Right renal pelvis (tissue), 4 donors: ENCODE measurements around the gene PCDH9. TPM values are rescaled to one million over a fixed set of nuclear protein-coding genes. Genes with fewer than 3 reads are reported as not detected.

ENCODE experiments used
- DNase-seq, 4 donors: peaks; one replicate each; pipeline ENCODE4 v3.0.0-alpha.2; 2013; ENCODE audit warnings: low read depth in 4 of 4, low spot score in 3 of 4, missing footprints in 1 of 4
- polyA plus RNA-seq, 4 donors: library from polyadenylated mRNA; unstranded; fragments of 120-200 nt; gene quantifications; one replicate each; pipeline ENCODE4 v1.2.1, GENCODE V29; 2013; ENCODE audit not compliant: insufficient read length in 4 of 4

Gene PCDH9
- polyA plus RNA-seq, 4 donors: 12.8 to 16.5 (median 15.0) TPM

DNA sequence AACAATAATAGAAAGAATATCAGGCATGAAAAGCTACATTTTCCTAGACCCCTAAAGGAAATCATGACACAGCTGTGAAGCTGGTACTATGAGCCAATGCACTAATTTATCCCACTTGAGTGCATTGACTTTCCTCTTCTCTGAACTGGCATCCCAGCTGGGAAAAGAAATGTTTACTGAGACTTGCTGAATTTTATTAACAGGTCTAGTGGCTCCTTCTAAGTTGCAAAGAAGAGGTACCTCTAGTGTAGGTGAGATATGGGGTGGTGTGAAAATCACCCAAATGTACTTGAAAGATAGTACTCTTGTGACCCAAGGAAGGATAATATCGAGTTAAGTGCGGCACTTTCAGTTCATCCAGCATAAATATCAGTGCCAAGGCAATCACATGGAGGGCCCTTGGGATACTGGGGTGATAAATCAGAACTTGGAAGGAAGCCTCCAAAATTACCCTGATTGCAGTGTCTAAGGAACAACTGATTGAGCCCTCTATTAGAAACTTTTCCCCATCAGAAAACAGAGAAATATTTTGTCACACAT is 369.2 kb downstream of the PCDH9 start:
- DNase-seq: no peak

DNA sequence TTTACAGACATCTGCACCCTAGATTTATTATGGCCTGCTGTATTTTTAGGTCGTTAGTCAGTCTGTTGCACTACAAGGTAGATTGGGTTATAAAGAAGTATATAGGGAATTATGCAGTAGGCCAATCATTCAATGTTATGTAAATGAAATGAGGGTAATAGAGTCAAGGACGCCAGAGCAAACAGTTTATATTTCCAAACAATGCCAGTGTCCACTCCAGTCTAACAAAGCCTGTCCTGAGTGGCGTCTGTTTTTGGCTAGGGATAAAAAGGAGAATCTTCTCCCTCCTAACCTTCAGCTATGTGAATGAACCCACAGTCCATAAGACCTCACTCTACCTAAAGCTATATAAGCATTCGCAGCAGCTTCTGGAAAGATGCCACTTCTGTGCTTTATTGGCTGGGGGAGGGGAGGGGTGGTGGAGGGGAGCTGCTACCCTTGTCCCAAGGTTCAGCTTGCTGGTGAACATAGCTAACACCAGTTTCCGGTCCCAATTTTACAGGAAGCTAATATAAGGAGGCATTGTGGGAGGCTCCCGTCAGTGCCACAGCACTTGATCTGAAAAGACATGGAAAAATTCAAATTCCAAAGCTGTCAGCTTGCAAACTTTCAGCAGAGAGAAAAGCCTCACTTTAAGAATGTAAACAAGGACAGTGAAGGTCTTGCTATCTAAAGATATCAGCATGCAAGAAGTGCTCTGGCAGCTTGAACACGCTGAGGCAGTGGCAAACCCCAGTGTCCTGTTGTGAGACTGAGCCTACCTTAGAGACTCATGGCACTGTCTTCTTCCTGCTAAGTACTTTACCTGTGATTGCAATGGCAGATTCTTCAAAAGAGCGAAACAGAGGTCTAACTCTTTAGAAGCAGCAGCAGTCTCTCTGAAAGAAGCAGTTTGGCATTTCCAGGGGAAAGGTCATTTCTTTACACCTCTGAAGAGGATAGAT is 369.9 kb downstream of the PCDH9 start:
- DNase-seq: no peak

DNA sequence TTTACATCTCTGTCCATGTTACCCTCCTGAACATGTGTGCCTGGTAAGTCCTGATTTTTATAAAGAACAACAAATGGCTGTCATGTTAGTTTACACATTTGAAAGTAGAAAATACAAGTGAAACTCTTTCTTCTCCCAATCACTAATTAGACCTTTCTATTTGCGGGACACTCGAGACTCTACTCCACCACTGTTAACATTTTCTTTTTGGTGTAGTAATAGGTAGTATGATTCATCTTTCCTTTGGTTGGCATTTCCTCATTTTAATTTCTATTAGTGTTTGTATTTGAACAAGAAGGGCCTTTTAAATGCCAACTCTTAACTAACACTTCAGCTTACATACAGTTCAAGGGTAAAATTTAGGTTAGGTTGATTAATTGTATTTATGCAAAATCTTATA is 371.1 kb downstream of the PCDH9 start:
- no peak for DNase-seq

DNA sequence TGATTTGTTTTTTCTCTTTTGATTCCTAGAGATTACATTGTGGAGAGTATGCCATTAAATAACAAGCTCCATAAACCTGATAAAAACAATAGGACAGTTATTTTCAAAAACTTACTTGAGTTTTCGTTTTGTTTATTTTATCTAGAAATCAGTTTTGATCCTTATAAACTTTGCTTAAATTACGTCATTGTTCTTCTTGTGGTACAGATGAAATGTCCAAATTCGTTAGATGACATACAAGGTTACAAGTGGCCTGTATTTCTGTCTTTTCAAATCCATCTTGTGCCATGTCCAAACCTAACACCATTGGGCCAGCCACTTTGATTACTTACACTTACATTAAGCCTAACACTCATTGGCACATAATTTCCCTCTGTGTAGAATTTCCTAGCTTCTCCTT is 372.0 kb downstream of the PCDH9 start:
- DNase-seq: no peak

DNA sequence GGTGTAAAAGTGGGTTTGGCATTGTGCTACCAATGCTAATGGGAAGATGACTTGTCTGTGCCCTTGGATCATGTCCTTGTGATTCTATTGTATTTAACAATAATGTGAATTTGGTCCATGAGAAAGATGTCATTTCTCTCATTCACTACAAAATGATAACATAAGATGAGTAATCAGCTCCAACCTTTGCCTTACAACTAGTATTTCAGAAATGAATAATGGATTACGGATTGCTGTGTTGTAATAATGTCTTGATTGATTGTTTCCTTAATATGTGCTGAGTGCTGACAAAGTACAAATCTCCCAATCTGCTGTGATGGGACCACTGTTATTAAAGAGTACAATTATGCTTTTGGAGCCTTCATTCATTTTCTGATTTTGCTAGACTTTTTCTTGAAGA is 375.0 kb downstream of the PCDH9 start:
- no peak for DNase-seq

DNA sequence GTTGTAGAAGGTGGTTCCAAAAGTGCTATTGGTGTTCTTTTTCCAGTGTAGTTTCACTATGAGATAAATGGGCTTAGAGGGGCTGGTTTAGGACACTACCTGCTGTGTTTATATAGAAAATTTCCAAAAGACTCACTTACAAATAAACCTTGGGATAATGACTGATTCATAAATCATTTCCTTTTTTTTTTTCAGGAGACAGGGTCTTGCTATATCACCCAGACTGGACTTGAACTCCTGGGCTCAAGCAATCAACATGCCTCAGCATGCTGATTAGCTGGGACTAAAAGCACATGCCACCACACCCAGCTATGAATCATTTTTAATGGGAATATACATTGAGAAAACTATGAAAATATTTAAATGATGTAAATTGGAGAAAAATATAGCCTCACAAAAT is 376.6 kb downstream of the PCDH9 start:
- DNase-seq: no peak

DNA sequence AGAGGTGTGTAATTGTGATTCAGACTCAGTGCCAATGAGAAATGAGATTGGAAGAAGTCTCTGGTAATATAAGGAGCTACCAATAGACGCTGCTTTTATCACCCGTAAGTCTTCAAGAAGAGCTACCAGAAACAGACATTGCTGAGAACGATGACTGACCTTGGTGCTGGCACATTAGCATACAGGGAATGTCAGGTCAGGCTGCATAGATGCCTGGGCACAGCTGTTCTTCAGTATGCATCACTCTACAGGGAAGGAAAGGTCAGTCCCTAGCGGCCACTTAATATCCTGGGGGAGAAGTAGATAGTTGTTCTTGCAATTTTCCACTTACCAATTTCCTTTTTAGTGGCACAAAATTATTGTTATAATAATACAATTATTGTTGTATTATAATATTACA is 380.4 kb downstream of the PCDH9 start:
- no peak for DNase-seq

DNA sequence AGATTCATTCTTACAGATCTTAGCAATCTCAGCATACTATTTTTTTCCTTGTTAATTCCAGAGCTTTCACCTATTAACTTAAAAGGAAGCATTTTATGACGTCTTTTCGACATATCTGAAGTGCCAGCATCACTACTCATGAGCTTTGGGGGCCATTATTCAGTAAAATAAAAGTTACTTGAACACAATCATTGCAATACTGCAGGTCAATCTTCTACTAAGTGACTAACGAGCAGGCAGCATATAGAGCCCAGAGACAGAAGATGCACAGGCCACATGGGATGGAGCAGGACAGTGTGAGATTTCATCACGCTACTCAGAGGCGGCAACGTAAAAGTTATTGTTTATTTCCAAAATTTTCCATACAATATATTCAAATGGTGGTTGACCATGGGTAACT is 382.6 kb downstream of the PCDH9 start:
- DNase-seq: no peak

DNA sequence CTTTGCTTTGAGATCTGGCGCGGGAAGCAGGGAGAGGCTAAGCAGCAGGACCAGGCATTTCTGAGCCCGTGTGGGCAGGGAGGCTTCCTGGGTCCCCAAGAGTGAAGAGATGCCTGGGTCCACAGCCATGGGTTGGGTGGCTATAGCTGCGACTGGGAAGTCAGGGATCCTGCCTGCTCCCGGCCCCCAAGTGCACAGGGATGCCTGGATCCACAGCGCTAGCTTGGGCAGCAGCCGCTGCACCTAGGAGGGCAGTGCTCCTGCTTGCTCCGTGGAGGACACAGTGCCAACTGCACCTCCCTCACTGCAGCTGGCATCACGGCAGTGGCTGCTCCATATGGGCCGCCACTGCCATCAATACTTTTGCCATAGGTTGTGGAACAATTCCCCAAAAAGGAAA is 384.7 kb downstream of the PCDH9 start:
- no peak for DNase-seq

DNA sequence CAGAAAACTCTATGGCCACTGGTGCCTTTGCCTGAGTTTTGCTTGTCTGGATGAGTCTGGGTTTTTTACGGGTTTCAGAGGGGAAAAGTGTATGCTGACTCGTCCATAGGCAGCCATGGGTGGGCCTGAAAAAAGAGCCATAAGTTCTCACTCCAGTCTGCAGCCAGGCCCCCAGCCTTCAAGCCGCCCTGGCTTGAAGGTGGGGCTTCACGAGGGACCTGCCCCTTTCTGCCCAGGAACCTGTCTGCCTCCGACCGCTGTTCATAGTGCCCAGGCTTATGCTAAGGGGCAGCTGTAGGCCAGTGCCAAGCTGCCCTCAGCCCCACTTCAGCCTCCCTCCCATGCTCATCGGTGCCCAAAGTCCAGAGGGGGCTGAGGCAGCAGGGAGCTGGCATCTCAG is 385.2 kb downstream of the PCDH9 start:
- DNase-seq: no peak

DNA sequence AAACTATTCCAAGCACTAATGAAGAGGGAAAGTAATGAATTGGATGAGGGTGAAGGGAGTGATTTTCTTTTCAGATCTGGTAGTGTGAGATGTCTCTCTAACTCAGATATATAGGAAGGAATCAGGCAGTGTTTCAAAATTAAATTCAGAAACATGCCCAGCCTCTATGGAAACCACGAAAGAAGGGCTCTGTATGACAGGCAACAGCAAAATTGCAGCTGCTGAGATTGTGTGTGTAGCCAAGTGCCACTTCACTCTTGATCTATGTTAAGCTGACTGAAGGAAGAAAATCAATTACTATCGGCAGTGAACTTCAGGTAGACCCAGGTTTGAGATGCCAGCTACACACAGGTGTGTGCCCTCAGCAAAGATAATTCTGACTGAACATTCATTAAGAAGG is 387.4 kb downstream of the PCDH9 start:
- DNase-seq: no peak

DNA sequence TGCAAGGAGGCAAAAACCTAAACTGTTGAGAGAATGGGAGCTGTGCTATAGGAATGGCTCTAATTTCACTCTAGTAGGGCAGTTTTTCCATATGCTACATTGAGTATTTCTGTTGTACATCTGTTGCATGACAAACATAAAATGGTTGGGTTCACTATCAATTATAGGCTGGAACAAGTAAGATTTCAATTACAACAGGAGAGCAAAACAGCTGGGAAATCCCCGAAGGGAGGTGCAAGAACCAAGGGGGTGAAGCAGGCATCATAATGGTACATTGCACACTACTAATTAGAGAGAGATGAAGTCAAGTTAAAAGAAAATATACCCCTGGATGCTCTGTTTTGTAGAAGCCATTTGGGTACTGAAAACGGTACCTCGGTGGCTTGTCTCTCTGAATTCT is 389.5 kb downstream of the PCDH9 start:
- DNase-seq: no peak

DNA sequence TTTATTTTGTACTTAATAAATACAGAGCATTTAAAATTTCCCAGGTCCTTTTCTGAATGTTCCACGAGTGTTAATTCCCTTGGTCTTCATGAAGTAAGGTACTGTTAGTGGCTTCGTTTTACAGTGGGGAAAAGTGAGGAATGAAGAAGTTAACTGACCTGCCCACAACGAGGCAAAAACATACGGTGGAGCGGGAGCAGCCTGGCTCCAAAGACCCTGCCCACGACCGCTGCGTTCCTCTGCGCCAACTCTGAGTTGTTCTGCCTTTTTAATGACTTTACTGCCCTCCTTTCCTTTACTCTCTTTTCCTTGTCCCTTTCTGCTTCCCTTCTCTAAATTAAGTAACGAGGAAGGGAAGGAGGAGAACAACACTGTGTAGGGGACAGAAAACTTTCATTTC is 392.9 kb downstream of the PCDH9 start:
- no peak for DNase-seq

DNA sequence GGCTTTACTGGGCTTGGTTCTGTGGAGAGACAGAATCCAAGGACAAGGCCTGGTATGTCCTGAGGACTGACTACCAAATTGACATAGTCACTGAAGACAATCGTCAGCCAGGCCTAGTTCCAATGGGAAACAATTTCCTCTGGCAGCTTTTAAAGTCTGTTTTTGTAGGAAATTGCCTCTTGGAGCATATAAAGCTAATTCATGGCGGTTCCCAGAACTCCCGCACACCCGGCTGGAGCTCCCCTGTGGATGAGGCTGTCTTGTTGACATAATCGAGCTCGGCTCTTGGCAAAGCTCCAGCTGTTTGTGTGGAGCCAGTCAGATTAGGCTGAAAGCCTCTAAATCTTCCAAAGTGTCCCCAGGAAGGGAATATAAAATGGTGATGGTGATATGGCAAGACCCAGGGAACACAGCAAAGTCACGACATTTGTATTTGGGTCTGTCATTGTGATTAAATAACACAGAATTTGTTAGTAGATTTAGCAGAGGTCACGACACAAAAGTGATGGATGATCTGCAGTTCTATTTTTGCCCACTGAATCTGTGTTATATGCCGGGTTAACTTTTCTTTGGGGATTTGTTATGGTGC is 395.0 kb downstream of the PCDH9 start:
- DNase-seq: peak; percentile 61 to 84 (median 78)

DNA sequence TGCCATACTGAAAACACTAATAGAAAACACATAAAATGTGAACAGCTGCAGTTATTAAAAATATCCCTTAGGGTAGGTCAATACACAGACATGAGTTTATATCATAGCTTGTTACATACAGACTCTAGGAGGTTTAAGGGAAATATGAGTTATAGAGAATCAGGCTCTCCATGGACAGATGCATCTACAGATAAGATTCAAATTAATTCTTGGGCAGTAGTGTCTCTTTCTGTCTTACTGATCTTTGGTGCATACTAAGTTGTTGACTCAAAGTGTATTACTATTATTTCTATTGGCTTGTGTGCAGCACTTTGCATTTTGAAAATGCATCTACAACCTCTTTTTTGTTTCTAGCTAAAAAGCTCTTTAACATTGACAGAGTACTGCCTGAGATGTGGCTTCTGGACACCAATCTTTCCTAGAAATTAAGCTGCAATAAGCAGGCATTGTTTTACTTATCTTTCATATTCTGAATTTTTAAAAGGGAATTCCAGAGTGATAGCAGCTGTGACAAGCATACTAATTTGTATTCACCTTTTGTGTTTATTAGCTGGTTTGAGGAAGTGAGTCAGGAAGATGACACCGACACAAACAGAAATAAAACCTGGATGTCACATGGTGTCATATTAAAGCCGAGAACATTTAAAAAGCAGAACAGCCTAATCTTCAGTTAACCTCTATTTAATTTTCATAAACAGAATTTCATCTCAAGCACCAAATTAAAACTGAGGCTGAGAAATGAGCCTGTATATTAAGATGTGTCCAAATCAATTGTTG is 399.0 kb downstream of the PCDH9 start:
- no peak for DNase-seq

DNA sequence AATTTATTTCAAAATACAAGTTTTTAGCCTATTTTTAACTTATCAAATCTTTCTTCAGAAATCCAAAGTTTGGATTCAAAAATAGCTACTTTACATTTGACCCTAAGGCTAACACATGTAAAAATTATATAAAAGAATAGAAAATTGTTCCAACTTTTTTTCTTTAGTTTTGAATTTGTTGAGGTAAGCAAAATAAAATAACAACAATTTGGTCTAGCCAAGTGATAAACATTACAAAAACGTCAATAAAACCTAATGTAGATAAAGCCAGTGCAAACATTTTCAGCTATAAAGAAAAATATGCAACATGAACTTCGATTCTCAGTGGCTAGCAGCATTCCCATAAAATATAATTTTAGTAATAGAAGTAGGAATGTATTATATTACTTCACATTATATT is 400.3 kb downstream of the PCDH9 start:
- DNase-seq: no peak

DNA sequence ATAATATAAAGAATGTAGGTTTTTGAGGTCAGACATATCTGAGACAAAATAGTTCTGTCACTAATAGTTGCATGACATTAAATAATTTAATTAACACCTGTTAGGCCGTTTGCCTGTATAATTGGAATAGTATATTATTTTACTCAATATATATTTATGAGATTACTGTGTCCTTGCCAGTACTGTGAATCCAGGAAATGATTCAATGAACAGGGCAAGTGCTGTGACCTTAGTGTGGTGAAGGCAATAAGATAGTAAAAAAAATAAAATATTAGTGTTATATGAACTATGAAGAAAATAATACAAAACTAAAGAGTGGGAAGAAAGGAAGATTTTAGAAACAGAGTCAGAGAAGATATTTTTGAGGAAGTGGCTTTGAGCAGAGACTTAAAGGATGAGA is 403.7 kb downstream of the PCDH9 start:
- no peak for DNase-seq

DNA sequence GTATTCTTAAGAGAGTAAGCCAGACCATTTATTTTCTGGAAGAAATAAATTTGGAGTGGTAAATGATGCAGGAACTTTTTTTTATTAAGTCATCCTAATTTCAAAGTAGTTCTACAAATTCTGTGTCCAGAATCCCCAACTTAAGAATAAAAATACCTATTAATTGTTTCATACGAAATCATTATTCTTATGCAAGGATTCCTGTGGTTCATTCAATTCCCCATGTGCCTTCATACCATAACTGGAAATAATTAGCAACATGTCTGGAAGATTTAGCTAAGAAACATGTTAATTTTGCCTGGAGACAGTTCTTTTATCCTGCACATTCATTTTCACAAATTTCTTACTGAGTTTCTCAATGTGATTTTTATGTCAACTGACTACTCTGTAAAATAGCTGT is 408.6 kb downstream of the PCDH9 start:
- no peak for DNase-seq

DNA sequence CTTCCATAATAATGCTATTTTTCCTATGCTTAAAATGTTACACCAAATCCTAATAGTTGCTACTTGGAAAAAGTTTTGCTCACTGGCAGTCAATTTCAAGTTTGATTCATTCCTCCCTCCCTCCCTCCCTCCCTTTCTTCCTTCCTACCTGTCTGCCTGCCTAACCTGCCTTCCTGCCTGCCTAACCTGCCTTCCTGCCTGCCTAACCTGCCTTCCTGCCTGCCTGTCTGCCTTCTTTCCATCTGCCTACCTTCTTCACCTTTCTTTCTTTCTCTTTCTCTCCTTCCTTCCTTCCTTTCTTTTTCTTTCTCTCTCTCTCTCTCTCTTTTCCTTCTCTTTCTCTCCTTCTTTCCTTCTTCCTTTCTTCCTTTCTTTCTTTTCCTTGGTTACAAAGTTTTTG is 418.7 kb downstream of the PCDH9 start:
- DNase-seq: no peak

DNA sequence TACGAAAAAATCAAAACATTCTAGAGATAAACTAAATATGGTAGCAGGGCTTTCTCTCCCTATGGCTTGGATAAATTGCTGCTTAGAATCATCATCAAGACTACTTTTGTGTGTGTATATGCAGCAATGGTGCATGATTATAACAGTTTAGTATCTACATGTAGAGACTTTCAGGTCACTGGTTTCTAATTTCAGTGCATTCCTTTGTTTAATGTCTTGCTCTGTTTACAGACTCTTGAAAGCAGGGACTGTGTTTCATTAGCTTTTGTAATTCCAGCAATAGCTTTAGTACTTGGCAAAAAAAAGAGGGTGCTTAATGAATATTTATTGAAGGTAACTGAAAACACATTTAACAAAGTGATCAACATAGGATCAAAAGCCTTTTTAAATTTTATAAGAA is 420.7 kb downstream of the PCDH9 start:
- DNase-seq: peak in 1 of 4 donors; percentile 16

DNA sequence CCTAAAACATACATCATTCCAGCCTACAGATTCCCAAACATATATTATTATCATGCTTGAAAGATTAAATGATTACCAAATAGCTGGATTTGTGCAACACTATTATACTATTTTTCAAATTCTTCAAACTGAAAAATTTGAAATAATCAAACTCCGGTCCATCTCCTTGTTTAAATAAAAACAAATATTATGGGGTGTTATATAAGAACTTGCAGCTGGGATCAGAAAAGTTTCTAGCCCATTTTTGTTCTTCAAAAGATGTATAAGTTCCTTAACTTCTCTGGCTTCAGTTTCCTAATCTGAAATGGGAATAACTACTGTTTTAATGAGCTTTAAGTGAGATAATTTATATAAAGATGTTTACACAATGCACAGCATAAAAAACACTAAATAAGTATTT is 422.9 kb downstream of the PCDH9 start:
- DNase-seq: no peak
